Ishikawa (cell line): ENCODE measurements around the gene BMP2K.

Experiments
- CEBPB ChIP-seq: IDR thresholded peaks from 2 replicates; pipeline ENCODE4 v1.6.1; 2012
- CREB1 ChIP-seq: IDR thresholded peaks from 2 replicates; pipeline ENCODE4 v1.6.1; 2012; ENCODE audit warnings: low read depth
- EGR1 ChIP-seq: IDR thresholded peaks from 2 replicates; pipeline ENCODE4 v1.6.1; 2012
- EP300 ChIP-seq: IDR thresholded peaks from 2 replicates; pipeline ENCODE4 v1.6.1; 2012; ENCODE audit warnings: borderline replicate concordance
- FOXM1 ChIP-seq: IDR thresholded peaks from 2 replicates; pipeline ENCODE4 v1.6.1; 2012; ENCODE audit warnings: low read depth, borderline replicate concordance
- RAD21 ChIP-seq: IDR thresholded peaks from 2 replicates; pipeline ENCODE4 v1.6.1; 2012; ENCODE audit warnings: low read depth
- TEAD4 ChIP-seq: IDR thresholded peaks from 2 replicates; pipeline ENCODE4 v1.6.1; 2012
- YY1 ChIP-seq: IDR thresholded peaks from 2 replicates; pipeline ENCODE4 v1.6.1; 2012; ENCODE audit warnings: low read depth
- TF ChIP-seq, protein P1 (sequence below): IDR thresholded peaks from 2 replicates; pipeline ENCODE4 v1.6.1; 2012

- TF ChIP-seq EP300 (no peak), RAD21 (no peak), CEBPB (no peak), TEAD4 (no peak), CREB1 (no peak), EGR1 (no peak), YY1 (no peak), FOXM1 (no peak)
- TF ChIP-seq, protein P1, sequence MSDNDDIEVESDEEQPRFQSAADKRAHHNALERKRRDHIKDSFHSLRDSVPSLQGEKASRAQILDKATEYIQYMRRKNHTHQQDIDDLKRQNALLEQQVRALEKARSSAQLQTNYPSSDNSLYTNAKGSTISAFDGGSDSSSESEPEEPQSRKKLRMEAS = no peak
Observed at GRCh38 chr4:78937837-78938236, 161.7 kb downstream of the BMP2K start.
